22Rv1 (cell line): ENCODE results near the gene DTD1.

Source experiments
- ZFX ChIP-seq: fragments of 450-650 bp; IDR thresholded peaks from 2 replicates; pipeline ENCODE4 v1.6.1; 2017; ENCODE audit warnings: antibody characterized with exemption, borderline replicate concordance
- TF ChIP-seq, protein P1 (sequence below): fragments of 450-650 bp; IDR thresholded peaks from 2 replicates; pipeline ENCODE4 v1.5.1; 2017; ENCODE audit warnings: mild to moderate bottlenecking

DNA sequence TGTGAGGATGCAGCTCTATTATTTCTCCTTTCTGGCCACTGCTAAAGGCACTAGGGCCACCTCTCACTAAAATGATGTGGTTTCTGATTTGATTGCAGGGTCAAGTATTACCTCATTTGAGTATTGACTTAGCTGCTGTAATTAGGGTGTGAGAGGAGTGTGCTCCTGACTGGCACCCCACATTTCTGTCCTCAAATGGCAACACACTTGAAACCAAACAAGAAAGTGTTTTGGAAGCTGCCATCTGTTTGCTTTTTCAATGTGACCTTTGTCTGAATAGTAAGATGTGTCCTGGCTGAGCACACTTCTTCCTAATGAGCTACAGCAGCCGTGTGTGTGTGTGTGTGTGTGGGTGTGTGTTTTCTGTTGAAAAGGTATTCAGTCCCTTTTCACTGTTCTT lies 162.9 kb downstream of the DTD1 start:
- TF ChIP-seq, protein P1, sequence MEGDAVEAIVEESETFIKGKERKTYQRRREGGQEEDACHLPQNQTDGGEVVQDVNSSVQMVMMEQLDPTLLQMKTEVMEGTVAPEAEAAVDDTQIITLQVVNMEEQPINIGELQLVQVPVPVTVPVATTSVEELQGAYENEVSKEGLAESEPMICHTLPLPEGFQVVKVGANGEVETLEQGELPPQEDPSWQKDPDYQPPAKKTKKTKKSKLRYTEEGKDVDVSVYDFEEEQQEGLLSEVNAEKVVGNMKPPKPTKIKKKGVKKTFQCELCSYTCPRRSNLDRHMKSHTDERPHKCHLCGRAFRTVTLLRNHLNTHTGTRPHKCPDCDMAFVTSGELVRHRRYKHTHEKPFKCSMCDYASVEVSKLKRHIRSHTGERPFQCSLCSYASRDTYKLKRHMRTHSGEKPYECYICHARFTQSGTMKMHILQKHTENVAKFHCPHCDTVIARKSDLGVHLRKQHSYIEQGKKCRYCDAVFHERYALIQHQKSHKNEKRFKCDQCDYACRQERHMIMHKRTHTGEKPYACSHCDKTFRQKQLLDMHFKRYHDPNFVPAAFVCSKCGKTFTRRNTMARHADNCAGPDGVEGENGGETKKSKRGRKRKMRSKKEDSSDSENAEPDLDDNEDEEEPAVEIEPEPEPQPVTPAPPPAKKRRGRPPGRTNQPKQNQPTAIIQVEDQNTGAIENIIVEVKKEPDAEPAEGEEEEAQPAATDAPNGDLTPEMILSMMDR, result no peak
- no peak for TF ChIP-seq ZFX
